GM20431 (cell line): ENCODE measurements around the gene LPCAT1.

Experiments used
- in situ Hi-C: fragments of 300-500 bp; cut with MseI, MboI; formaldehyde crosslinking; loops from one replicate; pipeline ENCODE4 v1.15.0; 2020; ENCODE audit warnings: low sequenced_read_pairs; ENCODE audit not compliant: unreplicated experiment

LPCAT1 gene

GRCh38 chr5:1501372-1502045, 22.3 kb downstream of the LPCAT1 start:
- in situ Hi-C loops = no loop called here

GRCh38 chr5:1500411-1501091, 23.2 kb downstream of the LPCAT1 start:
- in situ Hi-C loops = no loop called here

GRCh38 chr5:1499851-1500250, 23.9 kb downstream of the LPCAT1 start:
- in situ Hi-C loops = no loop called here

GRCh38 chr5:1498623-1499416, 24.9 kb downstream of the LPCAT1 start:
- in situ Hi-C loops = no loop called here

GRCh38 chr5:1497795-1498622, 25.8 kb downstream of the LPCAT1 start:
- in situ Hi-C loops = no loop called here

- in situ Hi-C loops = no loop called here
Measured at GRCh38 chr5:1497242-1497777, 26.4 kb downstream of the LPCAT1 start.

GRCh38 chr5:1495525-1495897, 28.2 kb downstream of the LPCAT1 start:
- in situ Hi-C loops = no loop called here

- in situ Hi-C loops = no loop called here
Measured at GRCh38 chr5:1494780-1495524, 28.8 kb downstream of the LPCAT1 start.

GRCh38 chr5:1493941-1494340, 29.8 kb downstream of the LPCAT1 start:
- in situ Hi-C loops = no loop called here

- in situ Hi-C loops = no loop called here
Measured at GRCh38 chr5:1493413-1493812, 30.3 kb downstream of the LPCAT1 start.

GRCh38 chr5:1492757-1493156, 31.0 kb downstream of the LPCAT1 start:
- in situ Hi-C loops = no loop called here

- in situ Hi-C loops = no loop called here
Measured at GRCh38 chr5:1490376-1490775, 33.4 kb downstream of the LPCAT1 start.

GRCh38 chr5:1489754-1490153, 34.0 kb downstream of the LPCAT1 start:
- in situ Hi-C loops = no loop called here

- in situ Hi-C loops = no loop called here
Measured at GRCh38 chr5:1488882-1489680, 34.7 kb downstream of the LPCAT1 start.

- in situ Hi-C loops = no loop called here
Measured at GRCh38 chr5:1487079-1487764, 36.5 kb downstream of the LPCAT1 start.

GRCh38 chr5:1486271-1486670, 37.5 kb downstream of the LPCAT1 start:
- in situ Hi-C loops = no loop called here

- in situ Hi-C loops = no loop called here
Measured at GRCh38 chr5:1485579-1486118, 38.1 kb downstream of the LPCAT1 start.
